Posterior cingulate gyrus (tissue), 11 donors: Measurements from ENCODE around the gene UBAC1.
"Not testable (repeated sequence)": the region's sequence is repeated elsewhere in the genome, so short reads cannot be mapped to it uniquely, and the experiment has no call there.

Source experiments
- DNase-seq, 10 donors: peaks; one replicate each; pipeline versions ENCODE4 v3.0.0 to v3.0.0-alpha.2; 2020 to 2021; ENCODE audit warnings: mixed read lengths in 3 of 10
- intact Hi-C: fragments of 100-400 bp; cut with DNase I; formaldehyde crosslinking; loops from one replicate; pipeline ENCODE4 v1.15.1; 2023

Gene UBAC1

DNA sequence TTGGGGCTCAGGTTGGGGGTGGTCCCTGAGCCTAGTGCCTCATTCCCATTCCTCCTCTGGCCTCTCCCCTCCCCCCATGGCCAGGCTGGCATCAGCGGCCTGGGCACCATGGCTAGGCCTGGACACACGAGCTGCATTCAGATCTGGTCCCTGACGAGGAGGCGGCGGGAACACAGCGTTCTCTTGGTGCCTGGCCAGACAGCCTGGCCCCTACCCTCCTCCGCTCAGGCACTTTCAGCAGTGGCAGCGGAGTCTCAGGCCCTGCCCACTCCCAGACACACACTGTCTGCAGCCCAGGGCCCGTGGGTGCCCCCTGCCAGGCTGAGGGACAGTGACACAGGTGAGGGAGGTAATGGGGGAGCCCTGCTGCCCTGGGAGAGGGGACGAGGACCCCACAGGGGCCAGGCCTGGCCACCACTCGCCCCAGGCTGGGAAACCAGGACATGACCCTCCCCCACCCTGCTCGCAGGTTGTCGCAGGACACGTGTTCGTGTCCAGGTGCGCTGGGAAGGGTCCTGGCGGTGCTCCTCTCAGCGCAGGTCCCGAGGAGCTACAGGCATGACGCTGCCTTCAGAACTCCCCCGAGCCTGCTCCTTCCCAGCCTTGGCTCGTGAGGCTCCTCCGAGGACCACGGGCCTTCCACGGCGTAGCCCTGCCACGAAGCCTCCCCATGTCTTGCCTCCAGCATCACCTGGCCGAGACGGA, 19.9 kb upstream of the UBAC1 start:
- intact Hi-C loops: no loop called here
- DNase-seq: peak; percentile 68 to 97 (median 89)

- peak in 1 of 10 donors; percentile 86 for DNase-seq
- intact Hi-C loops: no loop called here
Observed at GRCh38 chr9:135979547-135980166, 18.5 kb upstream of the UBAC1 start.

DNA sequence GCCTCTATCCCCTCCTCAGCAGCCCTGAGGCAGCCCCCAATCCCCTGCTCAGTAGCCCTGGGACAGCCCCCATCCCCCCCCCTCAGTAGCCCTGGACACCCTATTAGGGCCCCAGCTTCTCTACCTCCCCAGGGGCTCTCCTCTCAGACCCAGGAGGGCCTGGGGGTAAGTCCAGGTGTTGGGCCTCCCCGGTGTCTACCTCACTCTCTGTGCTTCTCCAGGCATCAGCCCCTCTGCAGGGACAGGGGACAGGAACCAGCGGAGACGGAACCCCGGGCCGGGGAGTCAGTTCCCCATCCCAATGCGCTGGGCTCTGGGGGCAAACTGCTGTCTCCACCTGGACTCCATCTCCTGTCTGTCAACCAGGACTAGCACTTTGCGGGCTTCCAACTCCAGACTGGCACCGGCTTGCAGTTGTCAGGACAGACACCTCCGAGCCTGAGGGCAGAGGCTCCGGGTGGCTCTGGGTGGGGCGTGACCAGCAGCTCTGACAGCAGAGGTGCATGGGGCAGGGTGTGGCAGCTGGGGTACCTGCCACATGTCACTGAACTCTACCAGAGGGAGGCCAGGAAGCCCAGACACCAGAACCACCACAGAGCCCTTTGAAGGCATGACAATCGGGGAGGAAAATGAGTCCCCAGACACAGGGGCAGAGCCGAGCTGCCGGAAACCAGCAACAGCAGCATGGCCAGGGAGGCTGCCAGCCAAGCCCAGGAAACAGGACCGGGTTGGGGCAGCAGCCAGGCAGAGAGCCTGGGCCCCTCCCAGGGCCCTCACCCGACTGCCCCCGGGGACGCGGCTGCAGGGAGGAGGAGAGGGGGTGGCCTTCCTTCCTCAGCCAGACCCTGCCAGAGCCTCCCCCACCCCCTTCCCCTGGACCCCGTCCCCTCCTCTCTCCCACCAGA, 17.7 kb upstream of the UBAC1 start:
- intact Hi-C loops: no loop called here
- peak in 9 of 10 donors; percentile 38 to 90 (median 57) for DNase-seq

GRCh38 chr9:135976944-135977343, 15.8 kb upstream of the UBAC1 start:
- intact Hi-C loops: no loop called here
- peak in 1 of 10 donors; percentile 78 for DNase-seq

GRCh38 chr9:135976531-135976930, 15.4 kb upstream of the UBAC1 start:
- intact Hi-C loops: no loop called here
- DNase-seq: no peak

- DNase-seq: no peak
- intact Hi-C loops: no loop called here
Observed at GRCh38 chr9:135975834-135976233, 14.7 kb upstream of the UBAC1 start.

GRCh38 chr9:135974220-135974573, 13.0 kb upstream of the UBAC1 start:
- DNase-seq: no peak
- intact Hi-C loops: no loop called here

- no peak for DNase-seq
Observed at GRCh38 chr9:135973277-135974219, 12.4 kb upstream of the UBAC1 start.

DNA sequence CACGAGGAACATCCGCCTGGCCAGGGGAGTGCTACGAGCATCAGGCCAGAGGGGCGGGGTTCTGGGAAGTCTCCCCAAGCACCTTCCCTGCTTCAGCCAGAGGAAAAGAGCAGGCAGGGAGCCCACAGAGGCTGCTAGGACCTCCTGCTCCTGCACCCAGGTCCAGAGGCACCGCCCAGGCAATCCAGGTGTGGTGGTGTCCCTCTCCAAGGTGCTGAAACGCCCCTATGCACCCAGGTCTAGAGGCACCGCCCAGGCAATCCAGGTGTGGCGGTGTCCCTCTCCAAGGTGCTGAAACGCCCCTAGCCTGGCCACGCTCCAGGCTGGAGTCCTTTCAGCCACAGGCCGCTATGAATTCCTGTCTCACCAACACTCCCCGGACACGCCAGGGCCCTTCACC, 10.7 kb upstream of the UBAC1 start:
- intact Hi-C loops: no loop called here
- no peak for DNase-seq

More at GRCh38 chr9:135973277-135974219, 12.4 kb upstream of the UBAC1 start:
- intact Hi-C loops: no loop called here

GRCh38 chr9:135971111-135971766, 10.1 kb upstream of the UBAC1 start:
- intact Hi-C loops: no loop called here

GRCh38 chr9:135970128-135970815, 9.1 kb upstream of the UBAC1 start:
- intact Hi-C loops: no loop called here
- no peak for DNase-seq

More at GRCh38 chr9:135971111-135971766, 10.1 kb upstream of the UBAC1 start:
- no peak for DNase-seq

DNA sequence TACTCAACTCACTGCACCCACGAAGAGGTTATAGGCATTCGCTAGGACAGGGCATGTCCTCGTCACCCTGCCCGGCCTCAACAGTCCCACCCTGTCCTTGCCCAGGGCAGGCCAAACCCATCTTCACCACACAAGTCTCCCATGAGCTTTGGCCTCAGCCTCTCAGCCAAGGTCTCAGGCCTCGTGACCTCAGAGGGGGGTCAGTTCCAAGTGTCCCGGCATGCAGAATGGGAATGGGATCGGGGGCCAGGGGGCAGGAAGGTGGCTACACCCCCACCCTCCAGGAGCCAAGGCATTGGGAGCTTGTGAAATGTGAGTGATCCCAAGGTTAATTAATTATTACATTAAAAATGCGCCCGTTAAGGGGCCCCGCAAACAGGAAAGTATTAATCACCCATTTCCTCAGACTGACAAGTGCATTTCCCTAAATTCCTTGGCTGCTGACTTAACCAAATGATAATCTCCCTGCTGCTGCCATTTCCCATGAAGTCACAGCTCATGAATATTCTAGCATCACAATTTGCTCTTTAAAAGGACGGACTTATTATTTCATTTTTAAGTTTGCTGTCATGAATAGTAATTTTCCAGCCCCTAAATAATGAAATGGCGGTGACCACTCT, 8.0 kb upstream of the UBAC1 start:
- DNase-seq: no peak
- intact Hi-C loops: no loop called here

- intact Hi-C loops: no loop called here
- DNase-seq: no peak
Observed at GRCh38 chr9:135968601-135969000, 7.4 kb upstream of the UBAC1 start.

DNA sequence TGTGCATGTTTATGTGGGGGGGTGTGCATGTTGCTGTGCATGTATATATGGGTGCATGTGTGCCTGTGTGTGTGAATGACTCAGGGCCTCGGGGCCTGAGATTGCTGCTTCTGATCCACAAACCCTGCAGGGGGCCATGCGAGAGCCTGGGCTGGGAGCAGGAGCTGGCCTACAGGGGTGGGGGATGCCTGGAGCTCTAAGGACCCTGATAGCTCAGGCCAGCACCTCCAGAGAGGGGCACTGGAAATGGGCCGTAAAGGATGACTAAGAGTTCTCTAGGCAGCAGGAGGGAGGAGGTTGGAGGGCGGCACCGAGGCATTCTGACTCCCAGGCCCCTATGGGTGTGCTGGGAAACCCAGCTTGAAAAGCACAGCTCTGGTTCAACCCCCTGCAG, 6.9 kb upstream of the UBAC1 start:
- intact Hi-C loops: no loop called here
- DNase-seq: no peak

- DNase-seq: not testable (repeated sequence)
- intact Hi-C loops: loop anchor here (1.0 kb wide), 1 partner anchor 156 kb away; no protein-coding TSS in a partner anchor
Observed at GRCh38 chr9:135966916-135967260, 5.7 kb upstream of the UBAC1 start.

DNA sequence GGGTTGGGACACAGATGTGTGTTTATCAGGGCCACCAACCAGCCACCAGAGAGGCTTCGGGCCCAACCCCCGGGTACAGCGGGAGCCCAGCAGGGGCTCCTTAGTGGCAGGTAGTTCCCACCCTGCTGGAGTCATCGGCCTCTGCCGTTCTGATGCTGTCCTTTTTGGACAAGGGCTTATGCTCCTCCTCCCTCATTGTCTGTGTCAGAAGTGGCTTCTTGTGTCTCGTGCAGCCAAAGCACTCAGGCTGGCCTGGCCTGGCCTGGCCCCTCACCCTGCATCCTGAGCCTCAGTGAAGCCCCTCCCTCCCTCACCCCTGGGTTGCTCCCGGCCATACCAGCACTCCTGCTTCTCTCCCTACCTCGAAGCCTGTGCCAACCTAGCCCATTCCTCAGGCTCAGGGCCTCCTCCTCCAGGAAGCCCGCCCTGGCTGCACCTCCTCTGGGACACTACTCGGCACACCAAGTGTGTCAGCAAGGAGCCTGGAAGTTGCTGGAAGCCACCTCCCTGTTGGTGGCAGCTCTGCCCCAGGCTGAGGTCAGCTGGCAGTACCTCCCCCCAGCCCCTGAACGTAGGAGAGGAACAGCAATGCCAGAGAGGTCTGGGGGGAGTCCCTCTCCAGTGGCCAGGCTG, 4.1 kb upstream of the UBAC1 start:
- no peak for DNase-seq
- intact Hi-C loops: no loop called here

DNA sequence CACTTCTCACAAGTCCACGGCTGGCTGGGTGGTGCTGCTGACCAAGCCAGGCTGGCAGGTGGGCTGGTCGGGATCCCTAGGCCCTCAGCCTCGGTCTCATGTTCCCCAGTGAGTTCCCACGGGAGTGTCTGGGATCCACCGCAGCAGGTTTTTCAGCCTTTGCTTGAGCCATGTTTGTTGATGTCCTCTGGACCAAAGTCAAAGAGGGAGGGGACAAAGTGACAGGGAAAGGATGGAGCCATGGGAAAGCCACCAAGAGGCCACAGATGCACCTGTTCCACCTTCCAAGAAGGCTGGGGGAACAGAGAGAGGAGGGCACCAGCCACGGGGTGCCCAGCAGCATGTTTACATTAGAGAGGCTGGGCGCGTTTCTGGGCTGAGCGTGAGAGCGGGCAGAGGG, 2.8 kb upstream of the UBAC1 start:
- intact Hi-C loops: loop anchor here (5.0 kb wide), 1 partner anchor 88 kb away; no protein-coding TSS in a partner anchor
- no peak for DNase-seq

GRCh38 chr9:135963338-135963737, 2.2 kb upstream of the UBAC1 start:
- no peak for DNase-seq
- intact Hi-C loops: loop anchor here (5.0 kb wide), 1 partner anchor 89 kb away; no protein-coding TSS in a partner anchor
